Astrocyte (in vitro differentiated cells and primary cell): ENCODE measurements around the gene ARL6.

ENCODE experiments used
- CTCF ChIP-seq: IDR thresholded peaks from 2 replicates; pipeline ENCODE4 v1.5.1; 2011; ENCODE audit warnings: low read depth, mild to moderate bottlenecking, inconsistent platforms, low read length, moderate library complexity; ENCODE audit not compliant: insufficient read depth
- EZH2 ChIP-seq: IDR thresholded peaks from 2 replicates; pipeline ENCODE4 v1.6.1; 2012; ENCODE audit warnings: mild to moderate bottlenecking, low read length, inconsistent platforms; ENCODE audit not compliant: insufficient read depth

DNA sequence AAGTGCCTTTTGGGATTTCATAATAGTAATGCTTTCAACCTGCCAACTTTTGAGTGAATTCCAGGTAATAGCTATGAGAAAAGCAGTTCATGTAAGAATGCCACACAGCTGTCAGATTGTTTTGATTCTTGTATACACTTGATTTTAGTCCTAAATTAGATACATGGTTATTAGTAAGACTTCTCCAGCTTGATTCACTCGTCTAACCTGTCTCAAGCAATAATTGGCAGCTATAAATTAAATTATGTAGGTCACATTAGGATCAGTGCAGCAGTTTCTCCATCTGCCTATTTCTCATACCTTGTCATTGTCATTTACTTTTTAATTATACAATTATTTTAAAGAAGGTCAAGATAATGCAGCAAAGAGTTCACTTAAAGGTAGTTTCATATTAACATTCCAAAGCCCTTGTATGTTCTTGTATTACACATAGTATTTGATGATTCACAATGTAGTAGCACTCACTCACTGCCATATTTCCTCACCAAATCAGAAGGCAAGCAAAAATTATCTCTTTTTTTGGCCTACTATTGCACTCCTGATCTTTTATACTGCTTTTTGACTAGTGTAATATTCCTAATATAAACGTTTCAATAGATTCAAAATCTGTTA lies 46.3 kb downstream of the ARL6 start:
- no peak for TF ChIP-seq CTCF
- TF ChIP-seq EZH2 = no peak
